H1 (cell line): Measurements from ENCODE around the gene FAT1. TPM values are rescaled to one million over a fixed set of nuclear protein-coding genes. Genes with fewer than 3 reads are reported as not detected.

Source experiments
- CHD7 ChIP-seq: fragments of 300-600 bp; sonication (generic); IDR thresholded peaks from 2 replicates; pipeline ENCODE4 v1.7.1; 2012; ENCODE audit warnings: low read length, moderate library complexity, mild to moderate bottlenecking, inconsistent platforms; ENCODE audit not compliant: insufficient replicate concordance
- polyA plus RNA-seq, 7 experiments: library from polyadenylated mRNA; depleted of rRNA in 3 of 7; stranded (reverse) in 5 of 7; unstranded in 2 of 7; fragments of >200 nt in 5 of 7; fragments of 200-250 nt in 2 of 7; gene quantifications; 1 replicate in 5 of 7; 2 replicates in 1 of 7; 4 replicates in 1 of 7; pipeline versions ENCODE4 v1.2.1 to v1.2.3, GENCODE V29; 2011 to 2013; ENCODE audit warnings: missing spikeins in 2 of 7, mixed read lengths in 2 of 7
- total RNA-seq: library from RNA; stranded (reverse); fragmentation: NEBNext Ultra II Directional; extraction: Animal tissue kit (Norgen Biotek cat#: 25700); gene quantifications from 2 replicates; pipeline ENCODE4 v1.2.1, GENCODE V29; 2021

The FAT1 gene
- total and polyA plus RNA-seq, 2 of the 8 experiments (the other 6 are each of a cell fraction or from before 2014, with no cell fraction given) = 94.4 to 137 TPM

- TF ChIP-seq CHD7 = no peak
Measured at GRCh38 chr4:186666252-186666651, 57.4 kb downstream of the FAT1 start (continued).
